SK-N-SH treated with all-trans-retinoic acid at 6 μM for 48 hours (cell line): Measurements from ENCODE around the gene NEGR1.

Experiments used
- ATAC-seq: fragments of 200-7000 bp; cut with Tn5 transposase; 3 replicates; pipeline ENCODE4 v1.9.1; 2020; ENCODE audit warnings: mild to moderate bottlenecking, moderate library complexity
- ARNTL ChIP-seq: fragments of 450-650 bp; formaldehyde crosslinking; IDR thresholded peaks from 2 replicates; pipeline ENCODE4 v1.5.0; 2020; ENCODE audit warnings: low read depth, mild to moderate bottlenecking, moderate library complexity, borderline replicate concordance
- BACH2 ChIP-seq: fragments of 250-450 bp; sonication (Bioruptor Pico); IDR thresholded peaks from 2 replicates; pipeline ENCODE4 v1.9.0; 2021; ENCODE audit warnings: mild to moderate bottlenecking, borderline replicate concordance
- CSDC2 ChIP-seq: fragments of 250-450 bp; sonication (Bioruptor Pico); IDR thresholded peaks from 2 replicates; pipeline ENCODE4 v1.5.0; 2020; ENCODE audit warnings: mild to moderate bottlenecking, moderate library complexity
- ESRRG ChIP-seq: fragments of 250-450 bp; sonication (Bioruptor Pico); IDR thresholded peaks from 2 replicates; pipeline ENCODE4 v1.6.1; 2021; ENCODE audit warnings: mild to moderate bottlenecking
- GLIS3 ChIP-seq: fragments of 250-450 bp; sonication (Bioruptor Pico); IDR thresholded peaks from 2 replicates; pipeline ENCODE4 v1.5.0; 2020; ENCODE audit warnings: mild to moderate bottlenecking, moderate library complexity
- ISL1 ChIP-seq: fragments of 250-450 bp; sonication (Bioruptor Pico); IDR thresholded peaks from 2 replicates; pipeline ENCODE4 v2.1.2; 2022; ENCODE audit warnings: mild to moderate bottlenecking, moderate library complexity
- OSR1 ChIP-seq: fragments of 250-450 bp; sonication (Bioruptor Pico); IDR thresholded peaks from 2 replicates; pipeline ENCODE4 v1.8.0; 2022; ENCODE audit warnings: moderate library complexity, mild to moderate bottlenecking, inconsistent platforms
- PPARA ChIP-seq: fragments of 250-450 bp; sonication (Bioruptor Pico); IDR thresholded peaks from 2 replicates; pipeline ENCODE4 v1.5.0; 2020; ENCODE audit warnings: mild to moderate bottlenecking, borderline replicate concordance
- SNAI2 ChIP-seq: fragments of 250-450 bp; sonication (Bioruptor Pico); IDR thresholded peaks from 2 replicates; pipeline ENCODE4 v1.5.0; 2020; ENCODE audit warnings: mild to moderate bottlenecking, moderate library complexity
- TCF4 ChIP-seq: fragments of 250-450 bp; sonication (Bioruptor Pico); IDR thresholded peaks from 2 replicates; pipeline ENCODE4 v1.8.0; 2021; ENCODE audit warnings: mild to moderate bottlenecking, moderate library complexity, borderline replicate concordance
- TOX ChIP-seq: fragments of 250-450 bp; sonication (Bioruptor Pico); IDR thresholded peaks from 2 replicates; pipeline ENCODE4 v1.8.0; 2021; ENCODE audit warnings: mild to moderate bottlenecking, moderate library complexity, borderline replicate concordance
- ZC3H10 ChIP-seq: fragments of 250-450 bp; sonication (Bioruptor Pico); IDR thresholded peaks from 2 replicates; pipeline ENCODE4 v1.5.1; 2021; ENCODE audit warnings: mild to moderate bottlenecking, moderate library complexity
- ZFP30 ChIP-seq: fragments of 450-650 bp; formaldehyde crosslinking; IDR thresholded peaks from 2 replicates; pipeline ENCODE4 v1.5.0; 2022; ENCODE audit warnings: mild to moderate bottlenecking, moderate library complexity
- ZNF70 ChIP-seq: fragments of 450-650 bp; formaldehyde crosslinking; IDR thresholded peaks from 2 replicates; pipeline ENCODE4 v1.5.0; 2020; ENCODE audit warnings: mild to moderate bottlenecking, moderate library complexity
- ZNF8 ChIP-seq: fragments of 450-650 bp; formaldehyde crosslinking; IDR thresholded peaks from 2 replicates; pipeline ENCODE4 v1.5.0; 2020; ENCODE audit warnings: mild to moderate bottlenecking, moderate library complexity
- TF ChIP-seq, protein P1 (sequence below): fragments of 250-450 bp; sonication (Bioruptor Pico); IDR thresholded peaks from 2 replicates; pipeline ENCODE4 v1.8.0; 2020; ENCODE audit warnings: mild to moderate bottlenecking, moderate library complexity, borderline replicate concordance
- TF ChIP-seq, protein P2 (sequence below): fragments of 250-450 bp; sonication (Bioruptor Pico); IDR thresholded peaks from 2 replicates; pipeline ENCODE4 v1.5.1; 2021; ENCODE audit warnings: mild to moderate bottlenecking, moderate library complexity
- TF ChIP-seq, protein P3 (sequence below): fragments of 250-450 bp; sonication (Bioruptor Pico); IDR thresholded peaks from 2 replicates; pipeline ENCODE4 v1.5.0; 2020; ENCODE audit warnings: mild to moderate bottlenecking, moderate library complexity
- TF ChIP-seq, protein P4 (sequence below): fragments of 250-450 bp; sonication (Bioruptor Pico); IDR thresholded peaks from 2 replicates; pipeline ENCODE4 v1.5.1; 2020; ENCODE audit warnings: low read depth, mild to moderate bottlenecking, moderate library complexity
- TF ChIP-seq, protein P5 (sequence below): fragments of 250-450 bp; sonication (Bioruptor Pico); IDR thresholded peaks from 2 replicates; pipeline ENCODE4 v1.8.0; 2021; ENCODE audit warnings: low read depth, mild to moderate bottlenecking, moderate library complexity, borderline replicate concordance

The NEGR1 gene

DNA sequence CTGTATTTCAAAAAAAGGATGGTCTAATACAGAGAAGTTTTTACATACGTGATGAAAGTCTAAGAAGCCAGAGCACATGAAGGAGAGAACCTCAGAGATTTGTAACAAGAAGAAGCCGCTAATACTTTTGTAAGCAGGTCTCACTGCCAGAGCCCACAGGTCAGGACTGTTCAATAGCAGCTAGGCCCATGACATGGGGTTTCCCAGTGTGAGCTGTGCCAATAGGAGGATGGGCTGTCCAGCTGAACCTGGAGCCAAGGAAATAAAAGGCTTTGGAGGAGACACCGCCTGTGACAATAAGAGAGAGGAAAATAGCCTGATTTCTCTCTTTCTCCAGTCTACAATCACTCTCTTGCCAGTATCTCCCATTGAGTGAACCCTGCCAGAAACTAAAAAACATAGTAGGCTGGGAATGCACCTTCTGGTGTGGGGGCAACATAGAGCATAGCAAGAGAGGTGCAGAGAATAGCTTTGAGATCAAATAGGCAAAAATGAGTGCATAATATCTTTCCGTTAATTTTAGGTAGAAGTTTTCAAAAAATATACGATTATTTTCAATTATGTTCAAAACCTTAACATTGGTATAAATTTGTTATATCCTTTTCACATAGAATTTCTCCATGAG is 360.3 kb downstream of the NEGR1 start:
- TF ChIP-seq ZFP30 (CRISPR knock-in tag) (no peak), CSDC2 (CRISPR knock-in tag) (no peak), TCF4 (CRISPR knock-in tag) (no peak), GLIS3 (CRISPR knock-in tag) (no peak), ZNF70 (CRISPR knock-in tag) (no peak)
- TF ChIP-seq, protein P1, sequence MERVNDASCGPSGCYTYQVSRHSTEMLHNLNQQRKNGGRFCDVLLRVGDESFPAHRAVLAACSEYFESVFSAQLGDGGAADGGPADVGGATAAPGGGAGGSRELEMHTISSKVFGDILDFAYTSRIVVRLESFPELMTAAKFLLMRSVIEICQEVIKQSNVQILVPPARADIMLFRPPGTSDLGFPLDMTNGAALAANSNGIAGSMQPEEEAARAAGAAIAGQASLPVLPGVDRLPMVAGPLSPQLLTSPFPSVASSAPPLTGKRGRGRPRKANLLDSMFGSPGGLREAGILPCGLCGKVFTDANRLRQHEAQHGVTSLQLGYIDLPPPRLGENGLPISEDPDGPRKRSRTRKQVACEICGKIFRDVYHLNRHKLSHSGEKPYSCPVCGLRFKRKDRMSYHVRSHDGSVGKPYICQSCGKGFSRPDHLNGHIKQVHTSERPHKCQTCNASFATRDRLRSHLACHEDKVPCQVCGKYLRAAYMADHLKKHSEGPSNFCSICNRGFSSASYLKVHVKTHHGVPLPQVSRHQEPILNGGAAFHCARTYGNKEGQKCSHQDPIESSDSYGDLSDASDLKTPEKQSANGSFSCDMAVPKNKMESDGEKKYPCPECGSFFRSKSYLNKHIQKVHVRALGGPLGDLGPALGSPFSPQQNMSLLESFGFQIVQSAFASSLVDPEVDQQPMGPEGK, result no peak
- ATAC-seq, result no peak

DNA sequence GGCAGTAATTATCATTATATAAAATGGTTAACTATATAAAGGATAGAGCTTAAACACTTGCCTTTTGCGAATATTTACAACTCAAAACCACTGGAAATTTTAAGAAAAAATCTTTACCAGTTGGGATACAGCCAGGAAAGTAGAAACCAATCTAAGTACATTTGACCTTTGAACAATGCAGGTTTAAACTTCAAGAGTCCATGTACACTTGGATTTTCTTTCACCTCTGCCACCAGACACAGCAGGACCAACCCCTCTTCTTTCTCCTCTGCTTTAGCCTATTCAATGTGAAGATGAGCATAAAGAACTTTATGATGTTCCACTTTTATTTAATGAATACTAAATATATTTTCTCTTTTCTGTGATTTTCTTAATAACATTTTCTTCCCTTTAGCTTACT is 361.1 kb downstream of the NEGR1 start:
- no peak for ATAC-seq
- TF ChIP-seq BACH2 (CRISPR knock-in tag), result no peak
- no peak for TF ChIP-seq ZFP30 (CRISPR knock-in tag)
- TF ChIP-seq, protein P1, result no peak
- TF ChIP-seq TOX (CRISPR knock-in tag), result no peak
- TF ChIP-seq, protein P2, sequence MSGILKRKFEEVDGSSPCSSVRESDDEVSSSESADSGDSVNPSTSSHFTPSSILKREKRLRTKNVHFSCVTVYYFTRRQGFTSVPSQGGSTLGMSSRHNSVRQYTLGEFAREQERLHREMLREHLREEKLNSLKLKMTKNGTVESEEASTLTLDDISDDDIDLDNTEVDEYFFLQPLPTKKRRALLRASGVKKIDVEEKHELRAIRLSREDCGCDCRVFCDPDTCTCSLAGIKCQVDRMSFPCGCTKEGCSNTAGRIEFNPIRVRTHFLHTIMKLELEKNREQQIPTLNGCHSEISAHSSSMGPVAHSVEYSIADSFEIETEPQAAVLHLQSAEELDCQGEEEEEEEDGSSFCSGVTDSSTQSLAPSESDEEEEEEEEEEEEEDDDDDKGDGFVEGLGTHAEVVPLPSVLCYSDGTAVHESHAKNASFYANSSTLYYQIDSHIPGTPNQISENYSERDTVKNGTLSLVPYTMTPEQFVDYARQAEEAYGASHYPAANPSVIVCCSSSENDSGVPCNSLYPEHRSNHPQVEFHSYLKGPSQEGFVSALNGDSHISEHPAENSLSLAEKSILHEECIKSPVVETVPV, result no peak
- TF ChIP-seq ISL1 (CRISPR knock-in tag), result no peak
- TF ChIP-seq, protein P3, sequence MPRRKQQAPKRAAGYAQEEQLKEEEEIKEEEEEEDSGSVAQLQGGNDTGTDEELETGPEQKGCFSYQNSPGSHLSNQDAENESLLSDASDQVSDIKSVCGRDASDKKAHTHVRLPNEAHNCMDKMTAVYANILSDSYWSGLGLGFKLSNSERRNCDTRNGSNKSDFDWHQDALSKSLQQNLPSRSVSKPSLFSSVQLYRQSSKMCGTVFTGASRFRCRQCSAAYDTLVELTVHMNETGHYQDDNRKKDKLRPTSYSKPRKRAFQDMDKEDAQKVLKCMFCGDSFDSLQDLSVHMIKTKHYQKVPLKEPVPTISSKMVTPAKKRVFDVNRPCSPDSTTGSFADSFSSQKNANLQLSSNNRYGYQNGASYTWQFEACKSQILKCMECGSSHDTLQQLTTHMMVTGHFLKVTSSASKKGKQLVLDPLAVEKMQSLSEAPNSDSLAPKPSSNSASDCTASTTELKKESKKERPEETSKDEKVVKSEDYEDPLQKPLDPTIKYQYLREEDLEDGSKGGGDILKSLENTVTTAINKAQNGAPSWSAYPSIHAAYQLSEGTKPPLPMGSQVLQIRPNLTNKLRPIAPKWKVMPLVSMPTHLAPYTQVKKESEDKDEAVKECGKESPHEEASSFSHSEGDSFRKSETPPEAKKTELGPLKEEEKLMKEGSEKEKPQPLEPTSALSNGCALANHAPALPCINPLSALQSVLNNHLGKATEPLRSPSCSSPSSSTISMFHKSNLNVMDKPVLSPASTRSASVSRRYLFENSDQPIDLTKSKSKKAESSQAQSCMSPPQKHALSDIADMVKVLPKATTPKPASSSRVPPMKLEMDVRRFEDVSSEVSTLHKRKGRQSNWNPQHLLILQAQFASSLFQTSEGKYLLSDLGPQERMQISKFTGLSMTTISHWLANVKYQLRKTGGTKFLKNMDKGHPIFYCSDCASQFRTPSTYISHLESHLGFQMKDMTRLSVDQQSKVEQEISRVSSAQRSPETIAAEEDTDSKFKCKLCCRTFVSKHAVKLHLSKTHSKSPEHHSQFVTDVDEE, result no peak
- no peak for TF ChIP-seq ARNTL (CRISPR knock-in tag)
- TF ChIP-seq OSR1 (CRISPR knock-in tag), result no peak
- TF ChIP-seq SNAI2 (CRISPR knock-in tag), result no peak
- no peak for TF ChIP-seq ZNF8 (CRISPR knock-in tag)
- TF ChIP-seq CSDC2 (CRISPR knock-in tag), result no peak
- no peak for TF ChIP-seq ZNF70 (CRISPR knock-in tag)
- no peak for TF ChIP-seq TCF4 (CRISPR knock-in tag)
- TF ChIP-seq ZC3H10 (CRISPR knock-in tag), result no peak
- no peak for TF ChIP-seq GLIS3 (CRISPR knock-in tag)
- no peak for TF ChIP-seq ESRRG (CRISPR knock-in tag)
- TF ChIP-seq, protein P4, sequence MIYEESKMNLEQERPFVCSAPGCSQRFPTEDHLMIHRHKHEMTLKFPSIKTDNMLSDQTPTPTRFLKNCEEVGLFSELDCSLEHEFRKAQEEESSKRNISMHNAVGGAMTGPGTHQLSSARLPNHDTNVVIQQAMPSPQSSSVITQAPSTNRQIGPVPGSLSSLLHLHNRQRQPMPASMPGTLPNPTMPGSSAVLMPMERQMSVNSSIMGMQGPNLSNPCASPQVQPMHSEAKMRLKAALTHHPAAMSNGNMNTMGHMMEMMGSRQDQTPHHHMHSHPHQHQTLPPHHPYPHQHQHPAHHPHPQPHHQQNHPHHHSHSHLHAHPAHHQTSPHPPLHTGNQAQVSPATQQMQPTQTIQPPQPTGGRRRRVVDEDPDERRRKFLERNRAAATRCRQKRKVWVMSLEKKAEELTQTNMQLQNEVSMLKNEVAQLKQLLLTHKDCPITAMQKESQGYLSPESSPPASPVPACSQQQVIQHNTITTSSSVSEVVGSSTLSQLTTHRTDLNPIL (CRISPR knock-in tag), result no peak
- TF ChIP-seq, protein P5, sequence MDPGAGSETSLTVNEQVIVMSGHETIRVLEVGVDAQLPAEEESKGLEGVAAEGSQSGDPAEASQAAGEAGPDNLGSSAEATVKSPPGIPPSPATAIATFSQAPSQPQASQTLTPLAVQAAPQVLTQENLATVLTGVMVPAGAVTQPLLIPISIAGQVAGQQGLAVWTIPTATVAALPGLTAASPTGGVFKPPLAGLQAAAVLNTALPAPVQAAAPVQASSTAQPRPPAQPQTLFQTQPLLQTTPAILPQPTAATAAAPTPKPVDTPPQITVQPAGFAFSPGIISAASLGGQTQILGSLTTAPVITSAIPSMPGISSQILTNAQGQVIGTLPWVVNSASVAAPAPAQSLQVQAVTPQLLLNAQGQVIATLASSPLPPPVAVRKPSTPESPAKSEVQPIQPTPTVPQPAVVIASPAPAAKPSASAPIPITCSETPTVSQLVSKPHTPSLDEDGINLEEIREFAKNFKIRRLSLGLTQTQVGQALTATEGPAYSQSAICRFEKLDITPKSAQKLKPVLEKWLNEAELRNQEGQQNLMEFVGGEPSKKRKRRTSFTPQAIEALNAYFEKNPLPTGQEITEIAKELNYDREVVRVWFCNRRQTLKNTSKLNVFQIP (CRISPR knock-in tag), result no peak
- TF ChIP-seq PPARA (CRISPR knock-in tag), result no peak
